Measurements from ENCODE around the gene ZDHHC8.

The ZDHHC8 gene

DNA sequence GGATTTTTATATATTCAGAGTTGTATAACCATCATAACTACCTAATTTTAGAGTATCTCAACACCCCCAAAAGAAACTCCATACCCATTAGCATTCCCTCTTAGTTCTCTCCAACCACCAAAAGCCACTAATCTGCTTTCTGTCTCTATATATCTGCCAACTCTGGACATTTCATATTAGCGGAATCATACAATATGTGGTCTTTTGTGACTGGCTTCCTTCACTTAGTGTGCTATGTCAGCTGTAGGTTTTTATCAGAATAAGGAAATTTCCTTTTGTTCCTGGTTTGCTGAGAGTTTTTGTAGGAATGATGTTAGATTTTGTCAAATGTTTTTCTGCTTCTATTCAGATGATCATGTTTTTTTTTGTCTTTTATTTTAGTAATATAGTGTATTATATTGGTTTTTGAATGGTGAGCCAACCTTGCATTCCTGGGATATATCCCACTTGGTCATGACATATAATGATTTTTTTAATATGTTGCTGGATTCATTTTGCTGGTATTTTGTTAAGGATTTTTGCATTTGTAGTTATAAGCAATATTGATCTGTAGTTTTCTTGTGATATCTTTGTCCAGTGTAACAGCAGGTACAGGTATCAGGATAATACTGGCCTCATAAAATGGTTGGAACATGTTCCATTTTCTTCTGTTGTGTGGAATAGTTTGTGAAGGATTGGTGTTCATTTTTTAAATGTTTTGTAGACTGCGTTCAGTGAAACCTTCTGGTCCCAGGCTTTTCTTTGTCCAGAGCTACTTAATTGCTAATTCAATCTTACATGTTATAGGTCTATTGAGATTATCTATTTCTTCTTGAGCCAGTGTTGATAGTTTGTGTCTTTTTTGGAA is 34.8 kb upstream of the ZDHHC8 start:
- H3K9me3 ChIP-seq (ENCODE audit: control insufficient read depth in 5 of 5, low read length in 5 of 5): no peaks in the 10 kb centered on the region
- no peak overlapping the region for H3K9ac ChIP-seq (ENCODE audit: low read length in 5 of 5)
- no peak overlapping the region for H3K4me3 ChIP-seq (ENCODE audit: low read depth in 1 of 5, low read length in 5 of 5)
- H3K36me3 ChIP-seq (ENCODE audit: control insufficient read depth in 5 of 5, insufficient read depth in 5 of 5, low read length in 5 of 5): peaks cover 25 to 85% (median 83%) of the 10 kb centered on the region in 5 donors
- no peaks in the 10 kb centered on the region for H3K27me3 ChIP-seq (ENCODE audit: control insufficient read depth in 5 of 5, insufficient read depth in 4 of 5, low read length in 5 of 5)
- H3K4me1 ChIP-seq (ENCODE audit: control insufficient read depth in 5 of 5, insufficient read depth in 5 of 5, low read length in 5 of 5): no peaks in the 10 kb centered on the region
- no peak overlapping the region for H3K27ac ChIP-seq (ENCODE audit: low read depth, low read length)

GRCh38 chr22:20099099-20099711 is 32.4 kb upstream of the ZDHHC8 start:
- Histone ChIP-seq H3K4me3 (ENCODE audit: low read depth in 1 of 5, low read length in 5 of 5) (no peak overlapping the region), H3K4me1 (ENCODE audit: control insufficient read depth in 5 of 5, insufficient read depth in 5 of 5, low read length in 5 of 5) (no peaks in the 10 kb centered on the region), H3K27me3 (ENCODE audit: control insufficient read depth in 5 of 5, insufficient read depth in 4 of 5, low read length in 5 of 5) (no peaks in the 10 kb centered on the region), H3K36me3 (ENCODE audit: control insufficient read depth in 5 of 5, insufficient read depth in 5 of 5, low read length in 5 of 5) (peaks cover 27 to 78% (median 70%) of the 10 kb centered on the region in 5 donors), H3K9ac (ENCODE audit: low read length in 5 of 5) (no peak overlapping the region), H3K9me3 (ENCODE audit: control insufficient read depth in 5 of 5, low read length in 5 of 5) (no peaks in the 10 kb centered on the region), H3K27ac (ENCODE audit: low read depth, low read length) (no peak overlapping the region)

GRCh38 chr22:20101638-20102037 is 30.0 kb upstream of the ZDHHC8 start:
- no peaks in the 10 kb centered on the region for H3K27me3 ChIP-seq (ENCODE audit: control insufficient read depth in 5 of 5, insufficient read depth in 4 of 5, low read length in 5 of 5)
- peaks cover 18 to 78% (median 71%) of the 10 kb centered on the region in 5 donors for H3K36me3 ChIP-seq (ENCODE audit: control insufficient read depth in 5 of 5, insufficient read depth in 5 of 5, low read length in 5 of 5)
- H3K27ac ChIP-seq (ENCODE audit: low read depth, low read length): no peak overlapping the region
- H3K4me1 ChIP-seq (ENCODE audit: control insufficient read depth in 5 of 5, insufficient read depth in 5 of 5, low read length in 5 of 5): no peaks in the 10 kb centered on the region
- no peak overlapping the region for H3K9ac ChIP-seq (ENCODE audit: low read length in 5 of 5)
- H3K4me3 ChIP-seq (ENCODE audit: low read depth in 1 of 5, low read length in 5 of 5): no peak overlapping the region
- H3K9me3 ChIP-seq (ENCODE audit: control insufficient read depth in 5 of 5, low read length in 5 of 5): no peaks in the 10 kb centered on the region

GRCh38 chr22:20102203-20102780 is 29.3 kb upstream of the ZDHHC8 start:
- H3K4me3 ChIP-seq (ENCODE audit: low read depth in 1 of 5, low read length in 5 of 5): no peak overlapping the region
- H3K27ac ChIP-seq (ENCODE audit: low read depth, low read length): no peak overlapping the region
- no peak overlapping the region for H3K9ac ChIP-seq (ENCODE audit: low read length in 5 of 5)
- H3K4me1 ChIP-seq (ENCODE audit: control insufficient read depth in 5 of 5, insufficient read depth in 5 of 5, low read length in 5 of 5): no peaks in the 10 kb centered on the region
- H3K36me3 ChIP-seq (ENCODE audit: control insufficient read depth in 5 of 5, insufficient read depth in 5 of 5, low read length in 5 of 5): peaks cover 12 to 84% (median 76%) of the 10 kb centered on the region in 5 donors
- no peaks in the 10 kb centered on the region for H3K27me3 ChIP-seq (ENCODE audit: control insufficient read depth in 5 of 5, insufficient read depth in 4 of 5, low read length in 5 of 5)
- no peaks in the 10 kb centered on the region for H3K9me3 ChIP-seq (ENCODE audit: control insufficient read depth in 5 of 5, low read length in 5 of 5)

- H3K9ac ChIP-seq (ENCODE audit: low read length in 5 of 5): no peak overlapping the region
- H3K36me3 ChIP-seq (ENCODE audit: control insufficient read depth in 5 of 5, insufficient read depth in 5 of 5, low read length in 5 of 5): peaks cover 2 to 91% (median 84%) of the 10 kb centered on the region in 5 donors
These were observed 26.0 kb upstream of the ZDHHC8 start for GRCh38 chr22:20105456-20106204.

DNA sequence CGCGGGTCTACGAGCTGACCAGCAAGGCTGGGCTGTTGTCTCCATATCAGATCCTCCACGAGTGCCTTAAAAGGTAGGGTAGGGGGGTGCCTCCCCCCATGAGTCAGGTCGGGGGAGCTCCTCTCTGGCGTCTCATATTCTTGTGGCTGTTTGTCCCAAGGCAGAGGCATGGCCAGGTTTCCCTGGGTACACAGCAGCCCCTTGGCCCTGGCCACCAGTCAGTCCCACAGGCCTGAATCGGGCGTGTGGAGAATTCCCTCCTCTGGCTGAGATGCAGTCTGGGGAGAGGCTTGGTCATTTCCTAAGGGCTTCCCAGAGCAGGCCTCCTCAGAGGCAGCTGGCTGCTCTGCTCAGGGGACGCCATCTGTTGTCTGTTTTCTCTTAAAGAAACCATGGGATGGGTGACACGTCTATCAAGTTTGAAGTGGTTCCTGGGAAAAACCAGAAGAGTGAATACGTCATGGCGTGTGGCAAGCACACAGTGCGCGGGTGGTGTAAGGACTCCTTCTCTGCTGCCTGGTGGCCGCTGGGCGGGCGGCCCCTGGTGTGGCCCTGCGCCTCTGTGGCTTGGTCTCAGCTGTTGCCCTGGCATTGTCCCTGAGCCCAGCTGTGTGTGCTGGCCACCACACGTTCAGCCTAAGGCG is 25.3 kb upstream of the ZDHHC8 start:
- H3K27ac ChIP-seq (ENCODE audit: low read depth, low read length): no peak overlapping the region
- no peaks in the 10 kb centered on the region for H3K27me3 ChIP-seq (ENCODE audit: control insufficient read depth in 5 of 5, insufficient read depth in 4 of 5, low read length in 5 of 5)
- H3K4me1 ChIP-seq (ENCODE audit: control insufficient read depth in 5 of 5, insufficient read depth in 5 of 5, low read length in 5 of 5): no peaks in the 10 kb centered on the region
- no peaks in the 10 kb centered on the region for H3K9me3 ChIP-seq (ENCODE audit: control insufficient read depth in 5 of 5, low read length in 5 of 5)
- peaks cover 2 to 91% (median 86%) of the 10 kb centered on the region in 5 donors for H3K36me3 ChIP-seq (ENCODE audit: control insufficient read depth in 5 of 5, insufficient read depth in 5 of 5, low read length in 5 of 5)
- no peak overlapping the region for H3K9ac ChIP-seq (ENCODE audit: low read length in 5 of 5)
- no peak overlapping the region for H3K4me3 ChIP-seq (ENCODE audit: low read depth in 1 of 5, low read length in 5 of 5)

More at GRCh38 chr22:20105456-20106204, 26.0 kb upstream of the ZDHHC8 start:
- Histone ChIP-seq H3K9me3 (ENCODE audit: control insufficient read depth in 5 of 5, low read length in 5 of 5) (no peaks in the 10 kb centered on the region), H3K4me1 (ENCODE audit: control insufficient read depth in 5 of 5, insufficient read depth in 5 of 5, low read length in 5 of 5) (no peaks in the 10 kb centered on the region), H3K4me3 (ENCODE audit: low read depth in 1 of 5, low read length in 5 of 5) (no peak overlapping the region), H3K27ac (ENCODE audit: low read depth, low read length) (no peak overlapping the region), H3K27me3 (ENCODE audit: control insufficient read depth in 5 of 5, insufficient read depth in 4 of 5, low read length in 5 of 5) (no peaks in the 10 kb centered on the region)

- Histone ChIP-seq H3K9ac (ENCODE audit: low read length in 5 of 5) (no peak overlapping the region), H3K27me3 (ENCODE audit: control insufficient read depth in 5 of 5, insufficient read depth in 4 of 5, low read length in 5 of 5) (no peaks in the 10 kb centered on the region), H3K36me3 (ENCODE audit: control insufficient read depth in 5 of 5, insufficient read depth in 5 of 5, low read length in 5 of 5) (peaks cover 2 to 90% (median 85%) of the 10 kb centered on the region in 5 donors), H3K4me3 (ENCODE audit: low read depth in 1 of 5, low read length in 5 of 5) (no peak overlapping the region), H3K27ac (ENCODE audit: low read depth, low read length) (no peak overlapping the region), H3K4me1 (ENCODE audit: control insufficient read depth in 5 of 5, insufficient read depth in 5 of 5, low read length in 5 of 5) (no peaks in the 10 kb centered on the region), H3K9me3 (ENCODE audit: control insufficient read depth in 5 of 5, low read length in 5 of 5) (no peaks in the 10 kb centered on the region)
These were observed 24.8 kb upstream of the ZDHHC8 start for GRCh38 chr22:20106849-20107237.

DNA sequence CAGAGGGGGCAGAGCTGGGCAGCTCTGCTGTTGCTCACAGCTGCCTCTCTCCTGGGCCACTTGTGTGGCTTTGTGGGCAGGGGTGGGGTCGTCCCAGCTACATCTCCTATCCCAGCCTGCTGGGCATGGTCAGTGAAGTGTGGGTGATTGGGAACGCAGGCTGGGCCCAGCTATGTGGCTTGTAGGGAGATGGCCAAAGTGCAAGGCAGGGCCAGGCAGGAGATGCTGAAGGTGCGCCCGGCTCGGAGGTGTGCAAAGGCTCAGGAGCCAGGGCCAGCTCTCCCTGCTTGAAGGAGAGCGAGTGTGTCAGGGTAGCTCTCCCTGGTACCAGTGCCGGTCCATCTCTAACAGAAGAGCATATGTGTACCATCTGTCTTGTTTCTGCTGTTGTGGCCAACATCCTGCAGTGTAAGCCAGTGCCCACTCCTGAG is 24.1 kb upstream of the ZDHHC8 start:
- H3K36me3 ChIP-seq (ENCODE audit: control insufficient read depth in 5 of 5, insufficient read depth in 5 of 5, low read length in 5 of 5): peaks cover 2 to 90% (median 86%) of the 10 kb centered on the region in 5 donors
- H3K4me3 ChIP-seq (ENCODE audit: low read depth in 1 of 5, low read length in 5 of 5): no peak overlapping the region
- no peak overlapping the region for H3K27ac ChIP-seq (ENCODE audit: low read depth, low read length)
- no peak overlapping the region for H3K9ac ChIP-seq (ENCODE audit: low read length in 5 of 5)
- H3K9me3 ChIP-seq (ENCODE audit: control insufficient read depth in 5 of 5, low read length in 5 of 5): no peaks in the 10 kb centered on the region
- H3K4me1 ChIP-seq (ENCODE audit: control insufficient read depth in 5 of 5, insufficient read depth in 5 of 5, low read length in 5 of 5): peaks cover 0 to 4% (median 0%) of the 10 kb centered on the region in 5 donors
- no peaks in the 10 kb centered on the region for H3K27me3 ChIP-seq (ENCODE audit: control insufficient read depth in 5 of 5, insufficient read depth in 4 of 5, low read length in 5 of 5)

DNA sequence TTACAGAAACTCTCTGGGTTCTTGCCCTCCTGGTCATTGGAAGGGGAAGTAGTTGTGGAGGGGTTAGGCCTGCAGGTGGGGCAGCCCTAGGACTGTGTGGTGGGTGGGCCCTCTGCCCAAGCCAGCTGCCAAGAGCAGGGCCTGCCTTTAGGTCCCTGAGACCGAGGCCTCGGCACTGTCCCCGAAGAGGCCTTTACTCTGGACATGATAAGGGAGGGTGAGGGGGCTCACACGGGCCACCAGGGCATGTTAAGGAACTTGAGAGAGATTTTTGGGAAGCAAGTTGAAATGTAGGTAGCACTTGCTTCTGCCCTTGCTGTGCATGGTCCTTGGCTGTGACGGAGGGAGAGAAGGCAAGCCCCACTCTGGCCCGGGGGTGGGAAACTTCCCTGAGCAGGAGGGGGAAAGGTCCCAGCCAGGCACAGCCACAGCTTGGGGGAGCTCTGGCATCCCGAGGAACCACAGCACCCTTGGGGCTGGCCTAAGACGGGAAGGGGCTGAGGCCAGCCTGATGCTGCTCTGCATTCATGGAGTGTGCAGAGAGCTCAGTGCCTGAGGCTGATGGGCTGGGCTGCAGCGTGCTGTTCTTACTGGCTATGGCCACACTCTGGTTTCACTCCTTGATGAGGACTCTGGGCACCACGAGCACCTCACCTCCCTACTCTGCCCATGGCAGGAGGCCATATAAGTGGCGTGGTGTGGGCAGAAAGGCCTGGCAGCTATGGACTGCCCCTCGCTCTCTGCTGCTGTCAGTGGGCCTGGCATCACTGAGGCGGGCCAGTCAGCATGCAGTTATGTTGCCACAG is 23.4 kb upstream of the ZDHHC8 start:
- H3K4me3 ChIP-seq (ENCODE audit: low read depth in 1 of 5, low read length in 5 of 5): no peak overlapping the region
- H3K36me3 ChIP-seq (ENCODE audit: control insufficient read depth in 5 of 5, insufficient read depth in 5 of 5, low read length in 5 of 5): peaks cover 2 to 95% (median 91%) of the 10 kb centered on the region in 5 donors
- H3K9me3 ChIP-seq (ENCODE audit: control insufficient read depth in 5 of 5, low read length in 5 of 5): no peaks in the 10 kb centered on the region
- H3K27ac ChIP-seq (ENCODE audit: low read depth, low read length): no peak overlapping the region
- H3K27me3 ChIP-seq (ENCODE audit: control insufficient read depth in 5 of 5, insufficient read depth in 4 of 5, low read length in 5 of 5): no peaks in the 10 kb centered on the region
- no peak overlapping the region for H3K9ac ChIP-seq (ENCODE audit: low read length in 5 of 5)
- H3K4me1 ChIP-seq (ENCODE audit: control insufficient read depth in 5 of 5, insufficient read depth in 5 of 5, low read length in 5 of 5): peaks cover 0 to 4% (median 0%) of the 10 kb centered on the region in 5 donors

Data from subcutaneous abdominal adipose tissue (tissue), 5 donors.